ENCODE measurements around the gene KIF5C. TPM values are rescaled to one million over a fixed set of nuclear protein-coding genes. Genes with fewer than 3 reads are reported as not detected.

Gene KIF5C
- total and polyA plus RNA-seq, 8 donors = under 0.01 to 14.7 (median 2.4) TPM

DNA sequence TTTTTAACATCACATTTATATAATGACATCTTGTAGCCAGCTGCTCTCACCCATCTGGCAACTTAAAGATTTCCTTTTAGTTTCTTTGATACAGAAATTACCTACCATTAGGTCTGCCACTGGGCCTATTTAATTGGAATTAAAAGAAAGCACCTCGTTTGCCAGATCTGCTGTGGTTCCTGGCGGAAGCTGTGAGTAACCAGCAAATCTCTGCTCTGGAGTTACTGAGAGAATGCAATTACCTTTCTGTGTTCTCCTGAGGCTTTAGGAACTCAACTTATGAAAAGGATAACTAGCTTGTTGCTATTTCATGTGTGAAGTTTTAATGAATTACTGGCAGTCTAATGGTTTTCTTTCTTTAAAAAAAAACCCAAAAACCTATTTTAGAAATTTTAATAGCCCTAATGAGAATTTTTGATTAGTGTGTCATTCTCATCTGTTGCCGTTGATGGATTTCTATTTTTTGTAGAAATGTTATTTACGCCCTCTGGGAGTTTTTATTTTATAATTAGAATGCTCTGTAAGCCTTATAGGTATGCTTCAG, 93.8 kb downstream of the KIF5C start:
- Histone ChIP-seq H3K4me1 (no peaks in the 10 kb centered on the region), H3K4me3 (no peak overlapping the region), H3K36me3 (no peaks in the 10 kb centered on the region), H3K9me3 (no peaks in the 10 kb centered on the region), H3K27ac (no peak overlapping the region), H3K27me3 (no peaks in the 10 kb centered on the region)
- intact Hi-C loops (cut with DNase I; ENCODE audit: low total_unique reads) = no loop called here
- DNase-seq = no peak
- TF ChIP-seq EP300 (IDR thresholded peaks at IDR 0.05) (no peak), POLR2A (IDR thresholded peaks at IDR 0.05) (no peak), POLR2AphosphoS5 (IDR thresholded peaks at IDR 0.05) (no peak)
- TF ChIP-seq, protein P1, sequence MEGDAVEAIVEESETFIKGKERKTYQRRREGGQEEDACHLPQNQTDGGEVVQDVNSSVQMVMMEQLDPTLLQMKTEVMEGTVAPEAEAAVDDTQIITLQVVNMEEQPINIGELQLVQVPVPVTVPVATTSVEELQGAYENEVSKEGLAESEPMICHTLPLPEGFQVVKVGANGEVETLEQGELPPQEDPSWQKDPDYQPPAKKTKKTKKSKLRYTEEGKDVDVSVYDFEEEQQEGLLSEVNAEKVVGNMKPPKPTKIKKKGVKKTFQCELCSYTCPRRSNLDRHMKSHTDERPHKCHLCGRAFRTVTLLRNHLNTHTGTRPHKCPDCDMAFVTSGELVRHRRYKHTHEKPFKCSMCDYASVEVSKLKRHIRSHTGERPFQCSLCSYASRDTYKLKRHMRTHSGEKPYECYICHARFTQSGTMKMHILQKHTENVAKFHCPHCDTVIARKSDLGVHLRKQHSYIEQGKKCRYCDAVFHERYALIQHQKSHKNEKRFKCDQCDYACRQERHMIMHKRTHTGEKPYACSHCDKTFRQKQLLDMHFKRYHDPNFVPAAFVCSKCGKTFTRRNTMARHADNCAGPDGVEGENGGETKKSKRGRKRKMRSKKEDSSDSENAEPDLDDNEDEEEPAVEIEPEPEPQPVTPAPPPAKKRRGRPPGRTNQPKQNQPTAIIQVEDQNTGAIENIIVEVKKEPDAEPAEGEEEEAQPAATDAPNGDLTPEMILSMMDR (IDR thresholded peaks at IDR 0.05) = no peak
- 81 to 91% (median 90%) methylated on average over 4 of the region's 4 CpGs for WGBS, 5 donors

DNA sequence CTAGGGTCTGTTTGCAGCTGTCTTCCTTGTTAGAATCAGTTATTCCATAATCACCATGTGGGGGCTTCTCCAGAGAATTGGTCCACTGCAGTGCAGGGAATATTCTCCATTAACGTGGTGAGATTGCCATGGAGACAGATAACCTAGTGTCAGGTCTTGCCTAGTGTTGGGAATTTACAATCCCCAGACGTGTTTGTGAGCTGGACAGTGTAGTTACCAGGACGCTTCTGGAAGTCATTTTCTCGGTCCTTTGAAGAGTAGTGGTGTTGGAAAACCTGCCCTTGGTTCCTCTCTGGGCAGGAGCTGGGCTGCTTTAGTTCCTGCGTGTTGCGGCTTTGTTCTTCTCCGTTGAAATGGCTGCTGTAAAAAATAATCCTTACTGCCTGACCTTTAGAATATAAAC, 94.6 kb downstream of the KIF5C start:
- WGBS, 5 donors = 60 to 78% (median 70%) methylated on average over 7 of the region's 7 CpGs

DNA sequence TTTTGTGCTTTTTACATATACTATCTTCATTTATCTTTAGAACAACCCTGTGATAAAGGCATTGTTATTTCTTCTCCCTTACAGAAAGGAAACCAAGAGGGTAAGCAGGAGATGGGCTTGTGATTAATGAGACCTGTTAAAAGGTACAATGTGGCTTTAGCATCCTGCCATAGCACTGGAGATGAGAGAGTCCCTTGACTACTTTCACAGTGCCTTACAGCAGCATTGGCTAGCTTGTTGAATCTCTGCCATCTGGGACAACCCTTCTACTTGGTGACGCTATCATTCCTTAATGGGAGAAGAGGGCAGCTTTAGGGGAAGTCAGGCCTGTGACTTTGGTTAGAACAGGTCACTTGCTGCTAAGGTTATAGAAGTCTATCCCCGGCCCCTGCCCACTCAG, 95.4 kb downstream of the KIF5C start:
- no peak overlapping the region for H3K4me3 ChIP-seq
- no peak overlapping the region for H3K27ac ChIP-seq
- 91 to 98% (median 93%) methylated on average over 2 of the region's 2 CpGs for WGBS, 5 donors
- DNase-seq = no peak
- no peaks in the 10 kb centered on the region for H3K27me3 ChIP-seq
- H3K9me3 ChIP-seq = no peaks in the 10 kb centered on the region
- no peaks in the 10 kb centered on the region for H3K4me1 ChIP-seq
- TF ChIP-seq EP300 (IDR thresholded peaks at IDR 0.05) (no peak), POLR2AphosphoS5 (IDR thresholded peaks at IDR 0.05) (no peak), POLR2A (IDR thresholded peaks at IDR 0.05) (no peak)
- TF ChIP-seq, protein P1 (IDR thresholded peaks at IDR 0.05) = no peak
- no peaks in the 10 kb centered on the region for H3K36me3 ChIP-seq
- intact Hi-C loops (cut with DNase I; ENCODE audit: low total_unique reads) = no loop called here

More for the DNA sequence above, 94.6 kb downstream of the KIF5C start:
- DNase-seq = no peak
- no peaks in the 10 kb centered on the region for H3K36me3 ChIP-seq
- H3K4me3 ChIP-seq = no peak overlapping the region
- no peak overlapping the region for H3K27ac ChIP-seq
- no peak for TF ChIP-seq POLR2A (IDR thresholded peaks at IDR 0.05)
- no peak for TF ChIP-seq POLR2AphosphoS5 (IDR thresholded peaks at IDR 0.05)
- TF ChIP-seq EP300 (IDR thresholded peaks at IDR 0.05) = no peak
- TF ChIP-seq, protein P1 (IDR thresholded peaks at IDR 0.05) = no peak
- no peaks in the 10 kb centered on the region for H3K9me3 ChIP-seq
- H3K4me1 ChIP-seq = no peaks in the 10 kb centered on the region
- intact Hi-C loops (cut with DNase I; ENCODE audit: low total_unique reads) = no loop called here
- no peaks in the 10 kb centered on the region for H3K27me3 ChIP-seq

DNA sequence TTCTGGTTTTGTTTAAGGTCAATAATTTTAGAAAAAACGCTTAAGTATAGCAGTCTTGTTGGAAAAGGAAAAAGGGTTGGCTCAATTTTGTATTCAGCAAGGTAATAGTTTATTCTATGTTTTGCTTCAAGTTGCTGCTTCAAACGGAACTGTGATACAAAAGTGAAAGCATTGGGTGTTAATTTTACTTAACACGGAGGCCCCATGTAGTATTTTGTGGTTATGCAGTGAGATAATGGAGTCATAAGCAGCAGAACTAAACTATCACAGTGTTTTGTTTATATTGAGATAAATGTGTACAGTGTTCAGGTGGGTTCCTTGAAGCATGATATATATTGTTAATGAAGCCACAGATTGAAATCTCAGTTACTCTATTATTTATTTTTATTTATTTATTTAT, 96.5 kb downstream of the KIF5C start:
- Histone ChIP-seq H3K27me3 (no peaks in the 10 kb centered on the region), H3K27ac (no peak overlapping the region), H3K4me3 (no peak overlapping the region), H3K36me3 (no peaks in the 10 kb centered on the region), H3K4me1 (no peaks in the 10 kb centered on the region), H3K9me3 (no peaks in the 10 kb centered on the region)
- DNase-seq = no peak
- TF ChIP-seq EP300 (IDR thresholded peaks at IDR 0.05) (no peak), POLR2AphosphoS5 (IDR thresholded peaks at IDR 0.05) (no peak), POLR2A (IDR thresholded peaks at IDR 0.05) (no peak)
- TF ChIP-seq, protein P1 (IDR thresholded peaks at IDR 0.05) = no peak
- intact Hi-C loops (cut with DNase I; ENCODE audit: low total_unique reads) = no loop called here
- WGBS, 5 donors = 44 to 60% (median 46%) methylated on average over 3 of the region's 3 CpGs

All from stomach (tissue), 9 donors.